A549 (cell line): ENCODE data around the gene MMRN1. TPM values are rescaled to one million over a fixed set of nuclear protein-coding genes. Genes with fewer than 3 reads are reported as not detected.

Experiments
- ATAC-seq, 2 experiments: fragments of 200-7000 bp in 1 of 2; fragments of >200 bp in 1 of 2; cut with Nextera tagmentation in 1 of 2; cut with Tn5 transposase in 1 of 2; 3 replicates each; pipeline versions ENCODE4 v1.8.0 to v1.9.1; 2018 to 2020; ENCODE audit warnings: mild to moderate bottlenecking in 1 of 2, moderate library complexity in 1 of 2
- CTCF ChIA-PET: fragments of 300-600 bp; sonication (Branson Sonifier 250); formaldehyde crosslinking; extraction: SDS; loops from one replicate; lab custom pipeline; 2021; ENCODE audit warnings: antibody characterized with exemption, inconsistent platforms; lab: Yijun Ruan, JAX
- POLR2A ChIA-PET: fragments of 350-600 bp; formaldehyde crosslinking; extraction: SDS; loops from one replicate; lab custom pipeline; 2021; ENCODE audit warnings: antibody characterized with exemption, inconsistent platforms; lab: Yijun Ruan, JAX
- DNase-seq, 2 experiments: peaks; one replicate each; pipeline versions ENCODE4 v3.0.0 to v3.0.0-alpha.2; 2011 to 2016; ENCODE audit warnings: low read depth in 1 of 2, low spot score in 1 of 2
- FAIRE-seq: peaks from 2 replicates; lab custom pipeline; 2011; peaks lifted over from hg19 to GRCh38; lab: Jason Lieb, UNC
- H3K27ac ChIP-seq, 2 experiments: fragments of >200 bp; sonication (Bioruptor Twin); formaldehyde crosslinking; 3 replicates each; pipeline ENCODE4 v1.5.1; 2016 to 2017
- H3K4me1 ChIP-seq: fragments of >200 bp; sonication (Bioruptor Twin); formaldehyde crosslinking; 3 replicates; pipeline ENCODE4 v1.6.1; 2016
- H3K4me2 ChIP-seq: fragments of >200 bp; sonication (Bioruptor Twin); formaldehyde crosslinking; 3 replicates; pipeline ENCODE4 v1.6.1; 2016
- H3K4me3 ChIP-seq: fragments of >200 bp; sonication (Bioruptor Twin); formaldehyde crosslinking; 3 replicates; pipeline ENCODE4 v1.5.1; 2016
- H3K9me3 ChIP-seq: fragments of >200 bp; sonication (Bioruptor Twin); formaldehyde crosslinking; 3 replicates; pipeline ENCODE4 v1.6.1; 2016
- BCL3 ChIP-seq: fragments of >200 bp; sonication (Bioruptor Twin); formaldehyde crosslinking; IDR thresholded peaks from 3 replicates; pipeline ENCODE4 v1.6.1; 2016
- CHD4 ChIP-seq: fragments of 200-600 bp; sonication (generic); IDR thresholded peaks from 2 replicates; pipeline ENCODE4 v1.6.1; 2016; ENCODE audit warnings: antibody characterized with exemption, mild to moderate bottlenecking, borderline replicate concordance
- EHMT2 ChIP-seq: fragments of 200-600 bp; sonication (generic); IDR thresholded peaks from 2 replicates; pipeline ENCODE4 v1.6.1; 2016; ENCODE audit warnings: antibody characterized with exemption, low read depth, mild to moderate bottlenecking, moderate library complexity
- ESRRA ChIP-seq: fragments of 150-350 bp; IDR thresholded peaks from 2 replicates; pipeline ENCODE4 v1.6.1; 2014; ENCODE audit warnings: mild to moderate bottlenecking, low read length, borderline replicate concordance
- FOXS1 ChIP-seq: fragments of 250-450 bp; sonication (Bioruptor Pico); IDR thresholded peaks from 2 replicates; pipeline ENCODE4 v1.5.0; 2020; ENCODE audit warnings: mild to moderate bottlenecking, moderate library complexity
- GATA3 ChIP-seq: IDR thresholded peaks from 2 replicates; pipeline ENCODE4 v1.6.1; 2012; ENCODE audit warnings: borderline replicate concordance
- HMGXB4 ChIP-seq: fragments of 250-450 bp; sonication (Bioruptor Pico); IDR thresholded peaks from 2 replicates; pipeline ENCODE4 v1.5.0; 2021; ENCODE audit warnings: mild to moderate bottlenecking, moderate library complexity, borderline replicate concordance
- JUN ChIP-seq, 2 experiments: fragments of >200 bp; sonication (Bioruptor Twin); formaldehyde crosslinking; IDR thresholded peaks; 2 replicates in 1 of 2; 3 replicates in 1 of 2; pipeline ENCODE4 v1.6.1; 2016 to 2017
- KDM1A ChIP-seq: fragments of 200-600 bp; sonication (generic); IDR thresholded peaks from 2 replicates; pipeline ENCODE4 v1.6.1; 2016; ENCODE audit warnings: low read depth, mild to moderate bottlenecking
- MYC ChIP-seq: IDR thresholded peaks from 2 replicates; pipeline ENCODE4 v1.6.1; 2012; ENCODE audit warnings: mild to moderate bottlenecking, inconsistent platforms, low read length, improper control_type of control experiment, borderline replicate concordance
- NPAS2 ChIP-seq: fragments of 250-450 bp; sonication (Bioruptor Pico); IDR thresholded peaks from 2 replicates; pipeline ENCODE4 v1.8.0; 2022; ENCODE audit warnings: mild to moderate bottlenecking, moderate library complexity, borderline replicate concordance
- NR3C1 ChIP-seq: fragments of >200 bp; sonication (Bioruptor Twin); formaldehyde crosslinking; IDR thresholded peaks from 3 replicates; pipeline ENCODE4 v1.6.1; 2017
- PBX3 ChIP-seq: IDR thresholded peaks from 2 replicates; pipeline ENCODE4 v1.6.1; 2012
- POLR2AphosphoS2 ChIP-seq: conservative IDR thresholded peaks from 2 replicates; pipeline ENCODE4 v1.6.1; 2012; ENCODE audit warnings: low read length, improper control_type of control experiment, inconsistent platforms
- RARB ChIP-seq: fragments of 250-450 bp; sonication (Bioruptor Pico); IDR thresholded peaks from 2 replicates; pipeline ENCODE4 v1.8.0; 2021; ENCODE audit warnings: mild to moderate bottlenecking, moderate library complexity
- REST ChIP-seq: fragments of 200-600 bp; sonication (generic); IDR thresholded peaks from 2 replicates; pipeline ENCODE4 v1.6.1; 2016; ENCODE audit warnings: antibody characterized with exemption, mild to moderate bottlenecking, moderate library complexity
- SMC3 ChIP-seq: fragments of >200 bp; sonication (Bioruptor Twin); formaldehyde crosslinking; IDR thresholded peaks from 3 replicates; pipeline ENCODE4 v1.6.1; 2018; ENCODE audit warnings: inconsistent platforms
- SREBF2 ChIP-seq: fragments of 450-650 bp; IDR thresholded peaks from 2 replicates; pipeline ENCODE4 v1.6.1; 2014; ENCODE audit warnings: mild to moderate bottlenecking, moderate library complexity
- TP53 ChIP-seq: fragments of 250-450 bp; sonication (Bioruptor Pico); IDR thresholded peaks from 2 replicates; pipeline ENCODE4 v1.5.0; 2021; ENCODE audit warnings: mild to moderate bottlenecking, moderate library complexity
- ZSCAN20 ChIP-seq: fragments of 250-450 bp; sonication (Bioruptor Pico); IDR thresholded peaks from 2 replicates; pipeline ENCODE4 v1.8.0; 2022; ENCODE audit warnings: mild to moderate bottlenecking, moderate library complexity
- WGBS: methylation state at CpG from one replicate; pipeline ENCODE4 v1.1.6; 2017; ENCODE audit errors: missing lambda C conversion rate; 5-methylcytosine and 5-hydroxymethylcytosine counted together
- polyA plus RNA-seq, 4 experiments: library from polyadenylated mRNA; depleted of rRNA in 3 of 4; stranded (reverse); fragments of >200 nt; fragmentation: RNase III in 1 of 4; extraction: RNeasy Plus Mini Kit Qiagen cat#74134 plus additional on column Dnase treatment in 1 of 4; gene quantifications; 2 replicates in 3 of 4; 3 replicates in 1 of 4; pipeline ENCODE4 v1.2.3, GENCODE V29; 2011 to 2017

Gene MMRN1
- polyA plus RNA-seq, 2 of the 4 experiments (the other 2 are of a cell fraction) = not detected

- Histone ChIP-seq H3K27ac (no peak overlapping the region), H3K4me2 (no peak overlapping the region), H3K9me3 (no peaks in the 10 kb centered on the region), H3K4me3 (no peak overlapping the region), H3K4me1 (no peaks in the 10 kb centered on the region)
- DNase-seq (no peak), FAIRE-seq (no peak), ATAC-seq (no peak)
- TF ChIP-seq ZSCAN20 (CRISPR knock-in tag) (no peak), CHD4 (no peak), KDM1A (no peak)
- ChIA-PET POLR2A (no interaction called here), CTCF (no interaction called here)
Measured at GRCh38 chr4:89899152-89899551, 4.5 kb downstream of the MMRN1 start.

GRCh38 chr4:89899854-89900253, 5.2 kb downstream of the MMRN1 start:
- no peaks in the 10 kb centered on the region for H3K9me3 ChIP-seq
- TF ChIP-seq ZSCAN20 (CRISPR knock-in tag) (no peak), MYC (no peak), HMGXB4 (no peak), JUN (IDR thresholded peaks at IDR 0.05) (no peak), CHD4 (no peak), GATA3 (no peak), ESRRA (no peak), FOXS1 (no peak), POLR2AphosphoS2 (no peak), EHMT2 (no peak), RARB (CRISPR knock-in tag) (no peak), NPAS2 (no peak), REST (no peak), PBX3 (no peak), SMC3 (no peak), TP53 (CRISPR knock-in tag) (no peak), NR3C1 (no peak), SREBF2 (no peak), BCL3 (no peak), KDM1A (no peak)
- no peak overlapping the region for H3K4me3 ChIP-seq
- DNase-seq (no peak), ATAC-seq (no peak), FAIRE-seq (no peak)
- H3K27ac ChIP-seq = no peak overlapping the region
- ChIA-PET POLR2A (no interaction called here), CTCF (no interaction called here)
- H3K4me1 ChIP-seq = no peaks in the 10 kb centered on the region
- no peak overlapping the region for H3K4me2 ChIP-seq
- 3% methylated on average over 1 of the region's 1 CpG for WGBS
